ENCODE results near the gene NTM.

GRCh38 chr11:131588057-131588456, 217.6 kb downstream of the NTM start:
- TF ChIP-seq, protein P1, sequence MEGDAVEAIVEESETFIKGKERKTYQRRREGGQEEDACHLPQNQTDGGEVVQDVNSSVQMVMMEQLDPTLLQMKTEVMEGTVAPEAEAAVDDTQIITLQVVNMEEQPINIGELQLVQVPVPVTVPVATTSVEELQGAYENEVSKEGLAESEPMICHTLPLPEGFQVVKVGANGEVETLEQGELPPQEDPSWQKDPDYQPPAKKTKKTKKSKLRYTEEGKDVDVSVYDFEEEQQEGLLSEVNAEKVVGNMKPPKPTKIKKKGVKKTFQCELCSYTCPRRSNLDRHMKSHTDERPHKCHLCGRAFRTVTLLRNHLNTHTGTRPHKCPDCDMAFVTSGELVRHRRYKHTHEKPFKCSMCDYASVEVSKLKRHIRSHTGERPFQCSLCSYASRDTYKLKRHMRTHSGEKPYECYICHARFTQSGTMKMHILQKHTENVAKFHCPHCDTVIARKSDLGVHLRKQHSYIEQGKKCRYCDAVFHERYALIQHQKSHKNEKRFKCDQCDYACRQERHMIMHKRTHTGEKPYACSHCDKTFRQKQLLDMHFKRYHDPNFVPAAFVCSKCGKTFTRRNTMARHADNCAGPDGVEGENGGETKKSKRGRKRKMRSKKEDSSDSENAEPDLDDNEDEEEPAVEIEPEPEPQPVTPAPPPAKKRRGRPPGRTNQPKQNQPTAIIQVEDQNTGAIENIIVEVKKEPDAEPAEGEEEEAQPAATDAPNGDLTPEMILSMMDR (IDR thresholded peaks at IDR 0.05; ENCODE audit: insufficient read depth, low read length), result no peak
- no peak for TF ChIP-seq POLR2AphosphoS5 (IDR thresholded peaks at IDR 0.05; ENCODE audit: low read depth)
